Nephron (organoid): ENCODE results near the gene COL6A2.

Source experiments
- H3K27ac Mint-ChIP-seq, 3 experiments: 2 replicates each; pipeline ENCODE4 v1.8.0; 2020; ENCODE audit warnings: mixed read lengths in 3 of 3, mild to moderate bottlenecking in 2 of 3, moderate library complexity in 1 of 3
- H3K27me3 Mint-ChIP-seq: 2 replicates; pipeline ENCODE4 v1.8.0; 2021; ENCODE audit warnings: low read depth, mild to moderate bottlenecking, moderate library complexity, mixed read lengths
- H3K36me3 Mint-ChIP-seq: 2 replicates; pipeline ENCODE4 v1.8.0; 2020; ENCODE audit warnings: low read depth, mixed read lengths
- H3K4me1 Mint-ChIP-seq: 2 replicates; pipeline ENCODE4 v1.8.0; 2020; ENCODE audit warnings: mixed read lengths
- H3K4me3 Mint-ChIP-seq, 3 experiments: 2 replicates each; pipeline ENCODE4 v1.8.0; 2020; ENCODE audit warnings: mild to moderate bottlenecking in 3 of 3, mixed read lengths in 3 of 3, moderate library complexity in 2 of 3
- H3K9me3 Mint-ChIP-seq: 2 replicates; pipeline ENCODE4 v1.8.0; 2020; ENCODE audit warnings: mixed read lengths
- CTCF ChIP-seq, 3 experiments: fragments of 200-600 bp; sonication (generic); IDR thresholded peaks; one replicate each; pipeline ENCODE4 v1.5.0; 2021; ENCODE audit warnings: antibody characterized with exemption in 3 of 3; ENCODE audit not compliant: unreplicated experiment in 3 of 3

The COL6A2 gene

GRCh38 chr21:46159841-46160656 lies 62.1 kb downstream of the COL6A2 start:
- H3K27ac Mint-ChIP-seq, result no peak overlapping the region
- no peak for TF ChIP-seq CTCF (IDR thresholded peaks at IDR 0.05; ENCODE audit: unreplicated experiment in 3 of 3)
- peaks cover 7% of the 10 kb centered on the region for H3K4me1 Mint-ChIP-seq
- H3K4me3 Mint-ChIP-seq, result no peak overlapping the region
- peaks cover 25% of the 10 kb centered on the region for H3K36me3 Mint-ChIP-seq
- H3K27me3 Mint-ChIP-seq, result no peaks in the 10 kb centered on the region
- no peaks in the 10 kb centered on the region for H3K9me3 Mint-ChIP-seq

GRCh38 chr21:46160657-46160906 lies 62.7 kb downstream of the COL6A2 start:
- no peaks in the 10 kb centered on the region for H3K9me3 Mint-ChIP-seq
- no peak overlapping the region for H3K4me3 Mint-ChIP-seq
- no peak for TF ChIP-seq CTCF (IDR thresholded peaks at IDR 0.05; ENCODE audit: unreplicated experiment in 3 of 3)
- H3K36me3 Mint-ChIP-seq, result peaks cover 31% of the 10 kb centered on the region
- H3K4me1 Mint-ChIP-seq, result peaks cover 7% of the 10 kb centered on the region
- H3K27ac Mint-ChIP-seq, result no peak overlapping the region
- no peaks in the 10 kb centered on the region for H3K27me3 Mint-ChIP-seq

GRCh38 chr21:46160907-46161632 lies 63.2 kb downstream of the COL6A2 start:
- H3K4me1 Mint-ChIP-seq, result peaks cover 7% of the 10 kb centered on the region
- no peak overlapping the region for H3K4me3 Mint-ChIP-seq
- no peaks in the 10 kb centered on the region for H3K27me3 Mint-ChIP-seq
- H3K27ac Mint-ChIP-seq, result no peak overlapping the region
- H3K9me3 Mint-ChIP-seq, result no peaks in the 10 kb centered on the region
- peaks cover 33% of the 10 kb centered on the region for H3K36me3 Mint-ChIP-seq
- TF ChIP-seq CTCF (IDR thresholded peaks at IDR 0.05; ENCODE audit: unreplicated experiment in 3 of 3), result no peak

GRCh38 chr21:46161633-46162592 lies 64.0 kb downstream of the COL6A2 start:
- Mint-ChIP-seq H3K9me3 (no peaks in the 10 kb centered on the region), H3K36me3 (peaks cover 38% of the 10 kb centered on the region), H3K27me3 (no peaks in the 10 kb centered on the region)

GRCh38 chr21:46163380-46163779 lies 65.5 kb downstream of the COL6A2 start:
- no peaks in the 10 kb centered on the region for H3K27me3 Mint-ChIP-seq

More at GRCh38 chr21:46161633-46162592, 64.0 kb downstream of the COL6A2 start:
- TF ChIP-seq CTCF (IDR thresholded peaks at IDR 0.05; ENCODE audit: unreplicated experiment in 3 of 3), result no peak
- H3K27ac Mint-ChIP-seq, result no peak overlapping the region
- H3K4me3 Mint-ChIP-seq, result no peak overlapping the region
- H3K4me1 Mint-ChIP-seq, result peaks cover 7% of the 10 kb centered on the region

More at GRCh38 chr21:46163380-46163779, 65.5 kb downstream of the COL6A2 start:
- Mint-ChIP-seq H3K4me3 (no peak overlapping the region), H3K27ac (peak overlapping the region in 1 of 3 experiments; percentile 7), H3K36me3 (peaks cover 45% of the 10 kb centered on the region), H3K9me3 (no peaks in the 10 kb centered on the region), H3K4me1 (peaks cover 7% of the 10 kb centered on the region)
- TF ChIP-seq CTCF (IDR thresholded peaks at IDR 0.05; ENCODE audit: unreplicated experiment in 3 of 3), result no peak
